Hair follicle dermal papilla cell (primary cell): ENCODE results near the gene PRKAA1. TPM values are rescaled to one million over a fixed set of nuclear protein-coding genes. Genes with fewer than 3 reads are reported as not detected.
A peak's percentile ranks its signal among the peaks of the same experiment; 100 is the strongest.

ENCODE experiments used
- small RNA-seq: library from RNA; depleted of rRNA; stranded (forward); fragments of <200 nt; gene quantifications from one replicate; pipeline ENCODE3, GENCODE V24; 2012
- total RNA-seq: library from RNA; depleted of rRNA; stranded (reverse); fragments of >200 nt; gene quantifications from 2 replicates; pipeline ENCODE4 v1.2.3, GENCODE V29; 2012

The PRKAA1 gene
- total RNA-seq = 106 and 118 TPM in 2 replicates

DNA sequence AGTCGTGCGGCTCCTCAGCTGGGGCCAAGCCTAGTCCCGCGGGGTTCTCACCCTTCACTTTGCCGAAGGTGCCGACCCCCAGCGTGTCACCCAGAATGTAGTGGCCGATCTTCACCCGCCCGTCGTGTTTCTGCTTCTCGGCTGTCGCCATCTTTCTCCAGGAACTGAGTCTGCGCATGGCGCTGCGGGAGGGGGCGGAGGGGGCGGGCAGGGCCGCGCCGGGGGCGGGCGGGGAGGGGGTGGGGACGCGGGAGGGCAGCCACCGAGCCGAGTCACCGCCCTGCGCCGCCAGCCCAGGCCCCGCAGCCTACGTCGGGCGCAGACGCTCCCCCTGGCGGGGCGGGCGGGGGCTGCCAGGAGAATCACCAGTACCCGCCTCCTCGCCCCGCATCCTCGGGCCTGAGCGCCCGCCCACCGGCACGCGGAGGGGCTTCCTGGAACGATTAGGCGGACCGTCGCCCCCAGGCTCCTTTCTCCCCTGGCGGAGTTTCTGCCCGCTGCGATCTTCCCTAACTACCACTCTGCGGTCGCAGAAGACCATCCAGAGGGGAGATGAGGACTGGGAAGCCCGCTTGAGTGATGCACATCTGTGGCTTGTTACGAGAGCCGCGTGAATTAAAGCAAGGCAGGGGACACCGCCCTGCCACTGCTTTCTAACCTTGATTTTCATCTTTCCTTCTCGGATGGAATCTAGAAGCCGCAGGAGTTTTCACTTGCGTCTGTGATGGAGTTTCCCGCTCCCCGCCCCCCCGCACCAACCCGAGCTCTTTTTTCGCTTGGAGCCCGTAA is at the start of gene PRKAA1:
Gene PRKAA1 (minus strand): TSS at position 363 of the 789 bp plus-strand sequence. CDS start 185 bp downstream, at position 178.

DNA sequence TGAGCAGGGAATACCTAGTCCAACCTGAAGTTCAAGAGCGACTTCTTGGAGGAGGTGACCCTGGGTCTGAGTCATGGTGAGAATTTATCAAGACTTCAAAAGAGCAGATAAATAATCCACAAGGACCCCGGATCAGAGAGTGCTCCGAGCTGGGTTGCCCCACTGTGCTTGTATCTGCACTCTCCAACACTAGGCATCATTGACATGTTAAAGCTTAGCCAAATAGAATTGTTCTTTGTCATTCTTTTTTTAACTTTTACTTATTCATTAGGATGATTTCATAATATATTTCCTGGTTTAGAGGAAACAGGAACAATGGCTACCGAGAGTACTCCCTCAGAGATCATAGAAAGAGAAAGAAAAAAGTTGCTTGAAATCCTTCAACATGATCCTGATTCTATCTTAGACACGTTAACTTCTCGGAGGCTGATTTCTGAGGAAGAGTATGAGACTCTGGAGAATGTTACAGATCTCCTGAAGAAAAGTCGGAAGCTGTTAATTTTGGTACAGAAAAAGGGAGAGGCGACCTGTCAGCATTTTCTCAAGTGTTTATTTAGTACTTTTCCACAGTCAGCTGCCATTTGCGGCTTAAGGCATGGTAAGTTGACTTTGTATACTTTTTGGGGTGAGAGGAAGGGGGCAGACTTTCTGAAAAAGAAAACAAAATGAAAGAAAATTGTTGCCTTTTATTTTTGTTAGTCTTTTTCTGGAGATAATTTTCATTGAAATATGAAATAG is 43.1 kb upstream of the PRKAA1 start, which contains the start of gene CARD6:
Gene CARD6 (plus strand): TSS at position 300 of the 738 bp plus-strand sequence. CDS start 16 bp downstream, at position 316.

DNA sequence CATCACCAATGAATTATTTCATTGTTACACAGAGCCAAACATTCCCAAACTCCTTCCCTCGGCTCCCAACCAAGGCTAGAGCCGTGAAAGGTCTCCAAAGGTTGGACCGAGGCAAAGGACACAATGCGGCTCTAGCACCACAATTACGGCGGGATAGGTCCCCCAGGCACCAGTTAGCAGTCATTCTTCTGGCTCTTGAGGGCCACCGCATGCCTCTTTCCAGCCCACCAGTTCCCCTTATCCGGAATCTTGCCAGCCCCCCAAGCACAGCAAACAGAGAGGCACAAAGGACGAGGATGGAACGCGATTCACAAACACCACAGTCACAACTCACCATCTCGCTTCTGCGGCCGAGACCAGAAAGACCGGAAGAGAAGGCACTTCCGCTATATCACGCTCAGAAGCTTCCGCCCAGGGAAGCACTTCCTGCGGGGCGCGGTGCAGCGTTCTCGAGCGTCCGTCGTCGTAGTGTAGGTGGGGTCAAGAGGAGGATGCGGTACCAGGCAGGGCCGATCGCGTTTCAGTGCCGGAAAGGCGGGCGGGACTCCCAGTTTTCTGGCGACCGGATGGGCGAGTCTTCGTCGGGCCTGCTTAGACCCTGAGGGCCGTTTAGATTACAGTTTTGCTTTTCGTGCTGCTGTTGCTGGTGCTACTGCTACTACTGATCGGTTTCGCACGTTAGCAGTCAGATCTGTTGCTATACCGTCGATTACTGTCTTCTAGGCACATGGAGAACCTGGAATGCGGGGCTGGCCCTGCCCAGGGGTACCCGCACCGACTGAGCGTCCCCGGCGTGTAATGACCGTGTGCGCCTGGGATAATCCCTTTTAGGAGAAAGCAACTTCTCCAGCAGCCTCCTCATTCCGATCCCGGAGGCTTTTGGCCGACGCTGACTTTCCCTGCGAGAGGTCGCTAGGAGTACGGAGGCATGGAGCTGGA is 36.9 kb upstream of the PRKAA1 start, which contains the start of gene RPL37:
Gene RPL37 (minus strand): TSS at position 374 of the 939 bp plus-strand sequence. CDS start 37 bp downstream, at position 337.

DNA sequence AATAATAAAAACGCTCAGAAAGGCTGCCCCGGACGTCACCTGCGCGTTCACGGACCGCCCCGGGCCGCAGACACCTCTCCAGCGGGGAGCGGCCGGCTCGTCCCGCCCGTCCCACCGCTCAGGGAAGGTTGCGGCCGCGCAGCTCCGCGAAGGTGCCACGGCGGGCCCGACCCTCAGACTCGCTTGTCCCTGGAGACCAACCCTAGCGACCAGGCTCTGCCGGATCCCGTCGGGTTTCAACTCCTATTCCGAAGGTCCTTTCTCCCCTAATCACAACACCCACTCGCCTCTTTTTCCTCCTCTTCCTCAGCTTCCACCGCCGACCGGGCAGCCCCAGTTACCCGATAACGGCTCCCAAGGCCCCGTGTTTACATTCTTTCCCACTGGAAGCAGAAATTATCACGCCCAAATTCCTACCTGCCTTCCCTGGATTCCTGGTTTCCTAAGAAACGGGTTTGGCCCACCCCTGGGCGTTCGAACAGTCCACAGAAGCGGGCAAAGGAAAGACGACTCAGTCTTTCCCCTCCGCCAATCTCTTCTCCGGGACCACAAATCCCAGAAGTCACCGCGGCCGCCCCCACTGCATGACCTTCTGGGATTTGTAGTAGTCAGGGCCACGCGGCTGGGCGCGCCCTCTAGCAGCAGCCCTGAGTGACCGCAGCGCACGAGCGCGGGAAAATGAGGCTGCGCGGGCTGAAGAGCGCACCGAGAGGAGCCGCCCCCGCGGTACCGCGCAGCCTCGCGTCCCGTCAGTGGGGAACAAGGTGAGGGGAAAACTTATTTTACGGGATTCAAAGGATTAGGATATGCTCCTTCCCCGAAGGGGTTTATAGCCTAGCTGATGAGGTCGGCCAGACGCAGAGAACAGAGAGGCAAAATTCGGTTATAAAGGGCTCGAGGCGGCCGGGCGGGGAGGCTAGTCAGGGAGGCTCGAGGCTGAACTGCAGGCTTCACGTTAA is 42.5 kb downstream of the PRKAA1 start, which contains the start of gene TTC33:
Gene TTC33 (minus strand): TSS at position 555 of the 959 bp plus-strand sequence. CDS start 8,943 bp downstream, outside the sequence.

Small RNAs within 50 kb of the gene (small RNA-seq; reads per million reads assigned to genes)
- not detected for gene RF00191
- 15.8 reads per million, percentile 94 among the genes with 10 or more reads in this experiment for gene SNORD72

Other genes with a start within 250 kb of the PRKAA1 start
- gene PTGER4, start 118.5 kb downstream of the PRKAA1 start, total RNA-seq = 16.4 and 29.9 TPM in 2 replicates
- 10.4 and 13.1 TPM in 2 replicates for gene TTC33, start 42.4 kb downstream of the PRKAA1 start, total RNA-seq
- gene RPL37, start 36.8 kb upstream of the PRKAA1 start, total RNA-seq = 83.5 and 210 TPM in 2 replicates
- gene CARD6, start 43.0 kb upstream of the PRKAA1 start, total RNA-seq = 14.6 and 18.0 TPM in 2 replicates
- not detected in 2 replicates for gene C7, start 111.1 kb upstream of the PRKAA1 start, total RNA-seq